Erythroblast (primary cell): ENCODE data around the gene CEP70.
"Not testable (repeated sequence)": the region's sequence is repeated elsewhere in the genome, so short reads cannot be mapped to it uniquely, and the experiment has no call there.

ENCODE experiments used
- DNase-seq, 2 experiments: peaks; one replicate each; lab custom pipeline; 2025; lab: John Stamatoyannopoulos, UW
- GATA1 ChIP-seq: IDR thresholded peaks from 2 replicates; pipeline ENCODE4 v1.6.1; 2011; ENCODE audit warnings: low read depth, mild to moderate bottlenecking, control low read depth, low read length, moderate library complexity
- POLR2A ChIP-seq: IDR thresholded peaks from 2 replicates; pipeline ENCODE4 v1.6.1; 2011; ENCODE audit warnings: mild to moderate bottlenecking, low read length

The CEP70 gene

DNA sequence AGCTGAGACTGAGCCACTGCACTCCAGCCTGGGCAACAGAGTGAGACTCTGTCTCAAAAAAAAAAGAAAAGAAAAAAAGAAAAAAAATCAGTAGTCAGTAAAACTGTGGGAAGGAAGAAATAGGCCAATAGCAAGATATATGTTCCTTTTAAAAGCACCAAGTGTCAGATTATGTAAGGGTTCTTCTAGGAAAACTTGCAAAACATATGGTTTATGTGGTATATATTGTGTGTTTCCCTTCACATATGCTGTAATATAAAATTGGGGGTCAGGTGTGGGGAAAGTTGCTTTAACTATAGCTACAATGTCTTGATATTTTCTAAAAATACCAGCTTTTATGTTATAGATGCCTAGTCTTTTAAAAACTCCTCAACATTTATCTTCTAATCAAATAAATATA lies 95.1 kb downstream of the CEP70 start:
- no peak for DNase-seq
- TF ChIP-seq GATA1 (no peak), POLR2A (no peak)

GRCh38 chr3:138497851-138498250 lies 96.2 kb downstream of the CEP70 start:
- DNase-seq, result no peak
- TF ChIP-seq POLR2A (no peak), GATA1 (no peak)

- TF ChIP-seq GATA1 (no peak), POLR2A (no peak)
- DNase-seq, result no peak
Measured at GRCh38 chr3:138497021-138497420, 97.0 kb downstream of the CEP70 start.

- no peak for DNase-seq
- no peak for TF ChIP-seq GATA1
- no peak for TF ChIP-seq POLR2A
Measured at GRCh38 chr3:138496436-138496835, 97.6 kb downstream of the CEP70 start.

DNA sequence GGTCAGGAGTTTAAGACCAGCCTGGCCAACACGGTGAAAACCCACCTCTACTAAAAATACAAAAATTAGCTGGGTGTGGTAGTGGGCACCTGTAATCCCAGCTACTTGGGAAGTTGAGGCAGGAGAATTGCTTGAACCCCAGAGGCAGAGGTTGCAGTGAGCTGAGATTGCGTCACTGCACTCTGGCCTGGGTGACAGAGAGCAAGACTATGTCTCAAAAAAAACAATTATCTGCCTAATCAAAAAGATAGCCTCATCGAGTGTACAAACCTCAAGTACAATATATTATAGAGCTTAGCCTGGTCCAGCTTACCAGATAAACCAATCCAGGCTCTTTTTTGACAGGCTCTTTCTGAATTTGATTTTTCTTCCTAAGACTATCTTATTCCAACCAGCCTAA lies 98.4 kb downstream of the CEP70 start:
- DNase-seq, result not testable (repeated sequence)

DNA sequence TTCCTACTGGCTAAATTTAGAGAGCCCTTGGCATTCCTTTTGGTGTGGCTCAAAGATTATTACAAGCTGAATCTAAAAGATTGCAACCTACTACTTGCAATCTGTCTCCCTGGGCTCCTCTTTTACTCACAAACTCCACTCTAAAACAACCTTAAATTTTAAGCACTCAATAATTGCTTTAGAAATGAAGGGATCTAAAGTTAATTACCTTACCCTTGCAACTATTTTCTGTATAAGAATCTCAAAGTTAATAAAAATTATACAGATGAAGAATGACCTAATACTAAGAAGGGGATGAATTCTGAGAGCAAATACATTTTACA lies 99.5 kb downstream of the CEP70 start:
- no peak for TF ChIP-seq GATA1
- TF ChIP-seq POLR2A, result no peak
- no peak for DNase-seq

GRCh38 chr3:138493804-138494606 lies 100.1 kb downstream of the CEP70 start:
- TF ChIP-seq GATA1 (no peak), POLR2A (no peak)
- DNase-seq, result no peak

DNA sequence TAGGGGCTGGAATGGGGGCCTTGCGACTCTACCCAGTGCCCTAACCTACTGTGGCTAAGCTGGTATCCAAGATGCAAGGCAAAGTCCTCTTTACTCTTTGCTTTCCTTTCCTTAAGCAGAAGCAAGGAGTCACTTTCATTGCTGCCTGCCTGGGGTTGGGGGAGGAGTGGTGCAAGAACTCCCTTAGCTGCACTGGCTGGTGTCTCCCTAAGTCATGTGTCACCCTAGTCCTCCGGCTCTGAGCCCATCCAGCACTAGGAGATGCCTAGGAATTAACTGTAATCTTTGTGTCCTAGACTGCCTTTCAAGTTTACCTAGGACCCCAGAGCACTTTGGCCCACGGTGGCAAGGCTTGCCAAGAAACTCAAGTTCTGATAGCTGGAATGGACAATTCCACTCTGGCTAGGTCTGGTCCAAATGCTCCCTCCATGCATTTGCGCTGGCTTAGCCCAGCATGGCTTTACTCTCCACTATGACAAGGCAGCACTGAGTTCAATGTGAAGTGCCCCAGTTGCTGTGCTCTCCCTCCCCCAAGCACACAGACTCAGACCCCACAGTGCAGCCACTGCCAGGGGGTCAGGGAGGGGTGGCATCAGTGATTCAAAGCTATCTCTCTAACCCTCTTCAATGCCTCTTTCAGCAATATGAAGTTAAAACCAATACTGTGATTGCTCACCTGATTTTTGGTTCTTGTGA lies 100.9 kb downstream of the CEP70 start:
- TF ChIP-seq POLR2A, result no peak
- TF ChIP-seq GATA1, result no peak
- DNase-seq, result no peak

GRCh38 chr3:138491971-138492370 lies 102.1 kb downstream of the CEP70 start:
- no peak for DNase-seq
- no peak for TF ChIP-seq GATA1
- no peak for TF ChIP-seq POLR2A

DNA sequence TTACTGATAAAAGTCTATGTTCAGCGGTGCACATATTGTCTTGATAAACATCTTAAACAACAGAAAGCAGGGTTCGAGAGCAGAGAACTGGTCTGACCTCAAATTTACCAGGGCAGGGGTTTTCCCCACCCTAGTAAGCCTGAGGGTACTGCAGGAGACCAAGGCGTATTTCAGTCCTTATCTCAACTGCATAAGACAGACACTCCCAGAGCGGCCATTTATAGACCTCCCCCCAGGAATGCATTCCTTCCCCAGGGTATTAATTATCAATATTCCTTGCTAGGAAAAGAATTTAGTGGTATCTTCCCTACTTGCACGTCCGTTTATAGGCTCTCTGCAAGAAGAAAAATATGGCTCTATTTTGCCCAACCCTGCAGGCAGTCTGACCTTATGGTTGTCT lies 107.5 kb downstream of the CEP70 start:
- DNase-seq, result not testable (repeated sequence)

DNA sequence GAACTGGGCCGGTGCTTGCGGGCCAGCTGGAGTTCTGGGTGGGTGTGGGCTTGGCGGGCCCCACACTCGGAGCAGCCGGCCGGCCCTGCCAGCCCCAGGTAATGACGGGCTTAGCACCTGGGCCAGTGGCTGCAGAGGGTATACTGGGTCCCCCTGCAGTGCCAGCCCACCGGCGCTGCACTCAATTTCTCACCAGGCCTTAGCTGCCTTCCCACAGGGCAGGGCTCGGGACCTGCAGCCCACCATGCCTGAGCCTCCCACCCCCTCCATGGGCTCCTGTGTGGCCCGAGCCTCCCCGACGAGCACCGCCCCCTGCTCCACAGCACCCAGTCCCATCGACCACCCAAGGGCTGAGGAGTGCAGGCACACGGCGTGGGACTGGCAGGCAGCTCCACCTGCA lies 109.4 kb downstream of the CEP70 start:
- DNase-seq, result not testable (repeated sequence)

DNA sequence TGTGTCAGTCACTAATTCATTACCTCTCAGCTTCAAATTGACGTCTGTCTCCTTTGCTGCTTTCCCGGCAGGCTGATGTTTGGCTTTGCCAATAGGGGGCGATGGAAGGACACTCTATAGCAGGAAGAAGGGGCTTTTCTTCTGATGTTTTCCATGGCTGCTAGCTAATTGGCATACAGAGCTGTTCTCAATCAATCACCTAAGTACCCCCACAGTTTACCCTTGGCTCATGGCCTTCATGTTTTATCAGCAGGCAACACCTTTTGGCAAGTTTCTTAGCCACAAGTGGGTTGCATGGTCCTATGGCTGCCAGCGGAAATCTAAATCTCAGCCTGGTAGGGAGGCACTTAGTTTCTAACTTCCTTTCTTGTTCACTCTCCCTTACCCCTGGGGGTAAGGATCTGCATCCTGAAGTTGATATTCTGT lies 114.6 kb downstream of the CEP70 start:
- no peak for TF ChIP-seq POLR2A
- no peak for TF ChIP-seq GATA1
- peak; percentile 41 to 62 for DNase-seq

DNA sequence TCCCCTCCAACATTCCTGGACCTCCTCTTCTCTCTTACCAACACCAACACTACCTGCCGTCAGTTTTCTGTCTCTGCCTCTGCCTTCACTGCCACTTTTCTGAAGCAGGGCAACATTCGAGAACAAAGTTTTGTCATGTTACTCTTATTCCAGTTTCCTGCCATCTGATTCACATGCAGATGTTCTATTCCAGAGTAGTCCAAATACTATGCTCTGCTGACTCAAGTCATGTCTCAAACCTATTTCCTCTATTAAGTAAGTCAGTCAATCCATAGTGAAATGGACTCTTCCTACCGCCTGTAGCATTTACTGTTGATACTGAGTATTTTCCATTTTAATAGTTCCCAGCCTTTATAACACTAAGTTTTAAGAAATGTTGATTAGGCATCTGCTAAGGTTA lies 116.3 kb downstream of the CEP70 start:
- DNase-seq, result no peak
- no peak for TF ChIP-seq POLR2A
- TF ChIP-seq GATA1, result no peak

GRCh38 chr3:138477120-138477519 lies 116.9 kb downstream of the CEP70 start:
- no peak for DNase-seq

GRCh38 chr3:138476526-138476925 lies 117.5 kb downstream of the CEP70 start:
- DNase-seq, result no peak
- TF ChIP-seq GATA1 (no peak), POLR2A (no peak)

More at GRCh38 chr3:138477120-138477519, 116.9 kb downstream of the CEP70 start:
- TF ChIP-seq GATA1, result no peak
- no peak for TF ChIP-seq POLR2A

DNA sequence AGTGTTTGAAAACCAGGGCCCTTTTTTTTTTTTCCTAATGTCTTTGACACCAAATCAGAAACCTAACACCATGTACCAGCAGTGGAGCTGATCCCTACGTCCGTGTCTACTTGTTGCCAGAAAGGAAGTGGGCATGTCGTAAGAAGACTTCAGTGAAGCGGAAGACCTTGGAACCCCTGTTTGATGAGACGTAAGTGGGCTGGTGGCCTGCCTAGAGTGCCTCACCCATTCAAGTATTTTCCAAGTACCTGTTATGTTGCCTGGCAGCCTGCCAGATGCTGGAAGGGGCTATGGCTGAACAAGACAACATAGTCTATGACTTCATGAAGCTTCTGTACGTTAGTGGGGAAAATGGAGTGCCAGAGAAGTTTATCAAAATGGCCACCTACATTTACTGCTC lies 119.9 kb downstream of the CEP70 start:
- DNase-seq, result no peak
- TF ChIP-seq POLR2A, result no peak
- no peak for TF ChIP-seq GATA1
